Colon (tissue), 2 donors: ENCODE results near the gene TMEM212.

Experiments used
- FAIRE-seq: peaks from 2 replicates; lab custom pipeline; 2012; peaks lifted over from hg19 to GRCh38; lab: Jason Lieb, UNC
- donor health status: control.
- donor health status: control.

Gene TMEM212

GRCh38 chr3:171860830-171861535 lies 17.8 kb downstream of the TMEM212 start:
- FAIRE-seq, result no peak

DNA sequence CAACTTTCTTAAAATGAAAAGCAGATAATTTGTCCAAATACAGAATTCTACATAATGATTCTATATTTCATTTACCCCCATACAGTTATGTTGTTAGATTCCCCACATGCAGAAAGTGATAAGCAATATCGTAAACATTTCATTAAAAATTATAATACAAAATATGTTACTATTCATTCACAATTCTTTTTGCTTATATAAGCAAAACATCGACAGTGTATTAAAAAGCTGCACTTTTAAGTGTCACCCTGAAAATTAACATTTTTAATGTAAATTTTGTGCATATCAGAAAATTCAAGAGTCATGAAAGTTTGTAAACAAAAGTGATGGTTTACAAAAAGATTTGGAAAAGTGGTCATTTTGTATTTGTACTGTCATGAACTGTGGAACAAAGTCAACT lies 19.2 kb downstream of the TMEM212 start:
- FAIRE-seq, result no peak

GRCh38 chr3:171862993-171863521 lies 19.9 kb downstream of the TMEM212 start:
- no peak for FAIRE-seq

GRCh38 chr3:171863920-171864319 lies 20.8 kb downstream of the TMEM212 start:
- no peak for FAIRE-seq

- no peak for FAIRE-seq
Observed at GRCh38 chr3:171865191-171865865, 22.2 kb downstream of the TMEM212 start.

DNA sequence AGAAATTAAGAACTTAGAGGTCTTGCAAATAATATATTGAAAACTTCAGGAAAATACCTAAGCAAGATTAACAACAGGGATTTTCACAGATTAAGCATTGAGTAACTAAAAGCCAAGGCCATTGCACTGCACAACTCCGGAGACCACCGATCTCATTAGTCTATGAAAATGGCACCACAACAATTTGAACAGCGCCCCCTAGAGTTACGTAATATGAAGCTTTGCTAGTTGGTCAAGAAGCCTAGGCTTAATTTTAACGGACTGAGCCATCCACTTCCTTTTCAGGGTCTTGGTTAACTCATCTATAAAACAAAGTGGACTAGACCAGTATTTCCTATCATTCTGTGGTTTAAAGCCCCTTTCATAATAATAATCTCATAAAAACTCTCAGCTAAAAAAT lies 24.8 kb downstream of the TMEM212 start:
- FAIRE-seq, result no peak

DNA sequence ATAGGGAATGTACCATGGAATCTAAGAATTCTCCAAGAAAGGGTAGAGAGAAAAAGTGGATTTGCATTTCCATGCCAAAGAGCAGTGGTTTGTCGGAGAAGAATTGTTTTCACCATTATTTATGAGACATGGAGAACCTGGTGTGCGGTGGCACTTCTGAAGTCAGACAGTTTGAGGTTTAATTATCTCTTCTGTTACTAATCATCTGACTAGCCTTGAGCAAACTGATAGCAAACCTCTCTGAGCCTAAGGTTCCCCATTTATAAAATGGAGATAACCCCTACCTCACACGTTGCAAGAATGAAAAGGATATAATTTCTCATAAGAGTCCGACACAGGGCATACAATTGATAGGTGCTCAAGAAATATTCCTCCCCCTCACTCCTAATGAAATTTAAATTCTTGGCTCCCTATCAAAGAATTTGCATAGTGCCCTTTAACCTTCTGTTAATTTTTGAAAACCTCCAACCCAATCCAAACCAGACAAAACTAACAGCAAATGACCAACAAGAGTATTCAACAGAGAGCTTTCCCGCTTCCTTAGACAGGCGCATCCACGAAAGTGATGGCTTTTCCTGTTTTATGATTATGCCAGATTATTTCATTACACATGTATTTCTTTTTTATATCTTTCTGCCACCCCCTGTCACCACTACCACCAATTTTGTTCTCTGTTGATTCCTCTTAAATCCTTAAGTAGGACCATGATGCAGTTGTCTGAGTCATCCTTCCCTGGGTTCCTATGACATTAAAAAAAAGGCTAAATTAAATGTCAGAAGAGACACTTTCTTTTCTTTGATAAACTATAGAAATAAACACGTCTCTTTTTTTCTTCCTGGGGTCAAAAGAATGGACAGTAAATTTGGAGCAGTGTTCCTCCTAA lies 28.5 kb downstream of the TMEM212 start:
- no peak for FAIRE-seq

DNA sequence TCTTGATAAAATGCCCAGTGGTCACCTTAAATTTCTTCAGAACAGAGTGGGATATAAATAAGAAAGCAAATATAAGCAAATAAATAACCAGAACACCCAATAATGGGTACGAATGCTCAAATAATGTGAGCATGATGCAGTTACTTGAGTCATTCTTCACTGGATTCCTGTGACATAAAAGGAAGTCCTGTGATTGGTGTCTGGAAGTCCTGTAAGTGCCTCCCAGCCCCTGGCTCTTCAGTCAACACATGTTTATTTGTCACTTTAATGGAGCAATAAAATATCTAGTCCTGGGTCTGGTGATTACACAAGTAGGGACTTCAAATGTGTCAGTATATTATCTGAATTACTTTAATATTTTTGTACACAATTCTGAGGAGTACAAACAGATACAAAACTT lies 30.4 kb downstream of the TMEM212 start:
- no peak for FAIRE-seq

GRCh38 chr3:171874251-171874681 lies 31.1 kb downstream of the TMEM212 start:
- no peak for FAIRE-seq

DNA sequence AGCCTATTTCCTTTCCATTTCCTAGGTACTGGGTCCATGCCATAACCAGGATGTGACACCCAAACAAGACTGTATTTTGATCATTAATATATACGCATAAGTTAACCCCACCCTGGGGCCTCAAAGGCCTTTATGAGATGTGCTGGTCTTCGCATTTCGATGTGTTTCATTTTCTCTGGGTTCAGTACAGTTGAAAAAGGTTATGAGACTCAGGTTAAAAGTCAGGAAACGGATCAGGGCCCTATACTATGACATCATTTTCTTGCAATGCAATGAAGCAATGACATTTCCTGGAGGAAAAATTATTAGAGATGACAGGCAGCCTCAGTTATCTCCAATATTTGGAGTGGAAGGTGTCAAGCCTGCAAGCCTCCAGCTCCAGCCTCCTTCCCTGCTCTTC lies 31.7 kb downstream of the TMEM212 start:
- no peak for FAIRE-seq

- no peak for FAIRE-seq
Observed at GRCh38 chr3:171875923-171876412, 32.8 kb downstream of the TMEM212 start.

DNA sequence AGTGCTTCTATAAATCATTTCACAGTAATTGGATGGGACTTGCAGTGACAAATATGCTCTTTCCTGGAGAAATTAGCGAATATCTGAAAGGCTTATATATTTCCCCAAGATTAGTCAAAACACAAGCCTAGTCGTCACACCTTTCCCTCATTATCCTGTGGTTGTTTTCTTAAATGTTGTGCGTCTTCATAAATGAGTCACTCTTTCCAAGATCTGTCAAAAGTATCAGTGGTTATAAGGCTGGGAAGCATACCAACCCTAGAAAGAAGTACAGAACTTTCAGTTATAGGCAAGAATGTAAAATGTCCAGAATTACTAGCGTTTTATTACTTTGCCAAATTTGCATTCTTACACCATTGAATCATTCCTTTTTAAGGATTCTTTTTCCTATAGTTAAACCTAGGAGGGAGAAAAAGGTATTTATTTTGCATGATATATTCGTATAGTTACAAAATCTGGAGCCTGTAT lies 33.6 kb downstream of the TMEM212 start:
- no peak for FAIRE-seq

- FAIRE-seq, result no peak
Observed at GRCh38 chr3:171878461-171879225, 35.5 kb downstream of the TMEM212 start.

- FAIRE-seq, result no peak
Observed at GRCh38 chr3:171879472-171879871, 36.3 kb downstream of the TMEM212 start.

DNA sequence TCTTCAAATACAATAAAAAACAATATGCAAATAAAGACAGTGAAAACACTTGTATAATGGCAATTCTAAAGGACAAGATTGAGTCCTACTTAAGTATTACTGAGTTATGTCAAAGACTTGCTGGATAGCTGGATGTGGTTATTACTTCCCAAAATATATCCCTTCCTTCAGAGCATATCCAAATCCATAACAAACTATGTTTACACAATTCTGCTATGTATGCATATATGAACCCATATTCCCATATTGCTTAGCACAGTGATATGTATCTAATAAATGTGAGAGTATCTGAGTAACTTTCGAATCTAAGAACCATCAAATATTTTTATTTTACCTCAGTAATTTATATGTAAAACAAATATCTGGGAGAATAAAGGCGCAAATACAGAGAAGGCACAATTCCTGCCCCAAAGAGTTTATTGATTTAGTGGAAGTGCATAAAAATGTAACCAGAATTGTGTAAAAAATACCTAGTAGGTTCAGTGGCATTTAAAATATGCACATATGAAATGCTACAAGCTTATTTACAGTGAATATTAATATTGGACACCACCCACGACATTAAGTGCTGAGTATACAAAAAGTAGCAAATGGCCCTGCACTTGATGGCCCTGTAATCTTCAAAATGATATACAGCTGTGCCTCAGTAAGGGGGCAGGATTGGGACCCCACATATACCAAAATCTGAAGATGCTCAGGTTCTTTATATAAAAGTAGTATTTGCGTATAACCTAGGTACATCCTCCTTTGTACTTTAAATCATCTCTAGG lies 37.1 kb downstream of the TMEM212 start:
- no peak for FAIRE-seq

GRCh38 chr3:171881251-171881650 lies 38.1 kb downstream of the TMEM212 start:
- no peak for FAIRE-seq

- no peak for FAIRE-seq
Observed at GRCh38 chr3:171883257-171883892, 40.2 kb downstream of the TMEM212 start.

- FAIRE-seq, result no peak
Observed at GRCh38 chr3:171883893-171884279, 40.7 kb downstream of the TMEM212 start.

- no peak for FAIRE-seq
Observed at GRCh38 chr3:171888466-171888865, 45.3 kb downstream of the TMEM212 start.

- no peak for FAIRE-seq
Observed at GRCh38 chr3:171890398-171890797, 47.2 kb downstream of the TMEM212 start.
